ENCODE results near the gene DYRK3.

Gene DYRK3

GRCh38 chr1:206674745-206675175 is 39.4 kb downstream of the DYRK3 start:
- H3K4me3 ChIP-seq (ENCODE audit: low read depth, low read length): no peak overlapping the region
- TF ChIP-seq, protein P1, sequence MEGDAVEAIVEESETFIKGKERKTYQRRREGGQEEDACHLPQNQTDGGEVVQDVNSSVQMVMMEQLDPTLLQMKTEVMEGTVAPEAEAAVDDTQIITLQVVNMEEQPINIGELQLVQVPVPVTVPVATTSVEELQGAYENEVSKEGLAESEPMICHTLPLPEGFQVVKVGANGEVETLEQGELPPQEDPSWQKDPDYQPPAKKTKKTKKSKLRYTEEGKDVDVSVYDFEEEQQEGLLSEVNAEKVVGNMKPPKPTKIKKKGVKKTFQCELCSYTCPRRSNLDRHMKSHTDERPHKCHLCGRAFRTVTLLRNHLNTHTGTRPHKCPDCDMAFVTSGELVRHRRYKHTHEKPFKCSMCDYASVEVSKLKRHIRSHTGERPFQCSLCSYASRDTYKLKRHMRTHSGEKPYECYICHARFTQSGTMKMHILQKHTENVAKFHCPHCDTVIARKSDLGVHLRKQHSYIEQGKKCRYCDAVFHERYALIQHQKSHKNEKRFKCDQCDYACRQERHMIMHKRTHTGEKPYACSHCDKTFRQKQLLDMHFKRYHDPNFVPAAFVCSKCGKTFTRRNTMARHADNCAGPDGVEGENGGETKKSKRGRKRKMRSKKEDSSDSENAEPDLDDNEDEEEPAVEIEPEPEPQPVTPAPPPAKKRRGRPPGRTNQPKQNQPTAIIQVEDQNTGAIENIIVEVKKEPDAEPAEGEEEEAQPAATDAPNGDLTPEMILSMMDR (IDR thresholded peaks at IDR 0.05; ENCODE audit: insufficient read depth, low read length, missing control alignments): no peak
- CTCF ChIA-PET: interaction anchor here (1.0 to 30.8 kb wide), 7 partner anchors 9 to 195 kb away, joined by 3 to 1486 read pairs (median 5); partner anchors contain the start of genes DYRK3 and EIF2D
- peak; percentile 99 for DNase-seq (ENCODE audit: low read depth, low spot score)
- POLR2A ChIA-PET: interaction anchor here (1.1 kb wide), 5 partner anchors 17 to 62 kb away, joined by 3 to 5 read pairs (median 4); partner anchors contain the start of genes DYRK3 and EIF2D

DNA sequence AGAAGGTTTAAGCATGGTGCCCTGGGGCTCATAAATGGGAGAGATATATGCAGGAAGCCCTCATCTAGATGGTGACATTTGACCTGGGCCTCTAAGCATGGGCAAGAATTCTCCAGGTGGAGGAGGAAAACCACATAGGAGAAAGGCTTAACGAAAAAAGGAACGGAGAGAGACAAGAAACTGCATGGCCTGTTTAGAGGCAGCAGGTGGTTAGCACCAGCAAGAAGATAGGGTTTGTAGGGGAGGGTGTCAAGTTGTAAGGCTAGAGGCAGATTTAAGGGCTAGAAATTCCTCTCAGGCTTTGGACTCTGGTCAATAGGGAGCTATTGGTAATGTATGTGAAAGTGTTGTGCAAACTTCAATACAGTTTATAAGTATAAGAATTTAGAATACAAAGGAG is 41.2 kb downstream of the DYRK3 start:
- TF ChIP-seq, protein P1 (IDR thresholded peaks at IDR 0.05; ENCODE audit: insufficient read depth, low read length, missing control alignments): no peak
- CTCF ChIA-PET: interaction anchor here (0.9 to 30.8 kb wide), 5 partner anchors 8 to 92 kb away, joined by 3 to 1486 read pairs (median 7); partner anchors contain the start of gene DYRK3
- POLR2A ChIA-PET: no interaction called here
- no peak overlapping the region for H3K4me3 ChIP-seq (ENCODE audit: low read depth, low read length)
- no peak for DNase-seq (ENCODE audit: low read depth, low spot score)

- CTCF ChIA-PET: interaction anchor here (1.2 to 3.1 kb wide), 2 partner anchors 11 to 14 kb away, joined by 4 to 17 read pairs; no protein-coding TSS in a partner anchor
- H3K4me3 ChIP-seq (ENCODE audit: low read depth, low read length): no peak overlapping the region
- POLR2A ChIA-PET: no interaction called here
- no peak for DNase-seq (ENCODE audit: low read depth, low spot score)
- TF ChIP-seq, protein P1 (IDR thresholded peaks at IDR 0.05; ENCODE audit: insufficient read depth, low read length, missing control alignments): no peak
Observed at GRCh38 chr1:206678490-206678889, 43.2 kb downstream of the DYRK3 start.

- TF ChIP-seq, protein P1 (IDR thresholded peaks at IDR 0.05; ENCODE audit: insufficient read depth, low read length, missing control alignments): no peak
- ChIA-PET CTCF (interaction anchor here (0.7 to 3.1 kb wide), 5 partner anchors 10 to 55 kb away, joined by 3 to 17 read pairs (median 4); no protein-coding TSS in a partner anchor), POLR2A (no interaction called here)
- no peak overlapping the region for H3K4me3 ChIP-seq (ENCODE audit: low read depth, low read length)
- no peak for DNase-seq (ENCODE audit: low read depth, low spot score)
Observed at GRCh38 chr1:206679738-206680211, 44.4 kb downstream of the DYRK3 start.

DNA sequence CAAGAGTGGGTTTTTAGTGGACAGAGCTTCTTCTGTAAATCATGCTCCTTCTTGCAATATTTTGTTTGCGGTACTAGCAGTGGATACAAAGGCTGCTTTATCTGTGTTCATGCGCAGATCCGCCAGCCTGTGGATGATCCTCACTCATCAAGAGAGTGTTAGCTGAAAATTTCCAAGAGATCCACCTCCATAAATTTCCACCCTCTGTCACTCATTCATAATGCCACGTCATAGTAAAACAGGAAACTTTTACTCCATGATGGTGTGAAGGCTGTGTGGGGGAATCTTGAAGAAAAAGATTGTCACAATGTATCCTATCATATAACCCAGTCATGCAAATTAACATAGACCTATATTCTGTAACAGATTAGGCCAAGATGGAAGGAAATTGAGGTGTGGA is 44.9 kb downstream of the DYRK3 start:
- POLR2A ChIA-PET: no interaction called here
- CTCF ChIA-PET: interaction anchor here (1.2 to 3.1 kb wide), 3 partner anchors 9 to 55 kb away, joined by 3 to 17 read pairs (median 4); no protein-coding TSS in a partner anchor
- TF ChIP-seq, protein P1 (IDR thresholded peaks at IDR 0.05; ENCODE audit: insufficient read depth, low read length, missing control alignments): no peak
- no peak for DNase-seq (ENCODE audit: low read depth, low spot score)
- H3K4me3 ChIP-seq (ENCODE audit: low read depth, low read length): no peak overlapping the region

- POLR2A ChIA-PET: no interaction called here
- CTCF ChIA-PET: interaction anchor here (3.1 kb wide), 1 partner anchor 17 kb away, joined by 17 read pairs; no protein-coding TSS in a partner anchor
Observed at GRCh38 chr1:206681359-206681758, 46.0 kb downstream of the DYRK3 start.

More at GRCh38 chr1:206681359-206681758, 46.0 kb downstream of the DYRK3 start:
- TF ChIP-seq, protein P1 (IDR thresholded peaks at IDR 0.05; ENCODE audit: insufficient read depth, low read length, missing control alignments): no peak
- H3K4me3 ChIP-seq (ENCODE audit: low read depth, low read length): no peak overlapping the region
- no peak for DNase-seq (ENCODE audit: low read depth, low spot score)

Measured in AG04449 (cell line).